ENCODE data around the gene AP4S1. TPM values are rescaled to one million over a fixed set of nuclear protein-coding genes. Genes with fewer than 3 reads are reported as not detected.
"Not testable (repeated sequence)": the region's sequence is repeated elsewhere in the genome, so short reads cannot be mapped to it uniquely, and the experiment has no call there.

Gene AP4S1
- total RNA-seq, 1 experiment from 2014 or later = 8.3 TPM

DNA sequence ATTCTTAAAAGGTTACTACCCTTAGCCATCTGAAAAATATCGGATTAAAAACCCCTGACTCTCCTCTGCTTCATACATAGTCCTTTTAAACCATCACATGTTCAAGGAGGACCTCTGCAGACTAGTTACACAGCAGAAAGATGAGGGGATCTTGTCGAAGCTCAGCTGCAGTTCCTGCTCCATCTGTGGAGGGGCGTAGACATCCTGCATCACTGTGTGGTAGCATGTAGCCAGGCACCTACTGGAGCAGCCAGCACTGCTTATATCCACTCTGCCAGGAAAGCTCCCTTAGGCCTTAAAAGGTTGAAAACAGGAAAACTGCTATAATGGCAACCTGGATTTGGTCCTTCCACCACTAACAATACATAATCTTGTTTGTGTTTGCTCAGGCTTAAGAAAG lies 58.3 kb downstream of the AP4S1 start:
- intact Hi-C loops (cut with micrococcal nuclease; ENCODE audit: unreplicated experiment) = loop anchor here (2.0 kb wide), 2 partner anchors 23 to 57 kb away; partner anchors contain the start of gene STRN3

DNA sequence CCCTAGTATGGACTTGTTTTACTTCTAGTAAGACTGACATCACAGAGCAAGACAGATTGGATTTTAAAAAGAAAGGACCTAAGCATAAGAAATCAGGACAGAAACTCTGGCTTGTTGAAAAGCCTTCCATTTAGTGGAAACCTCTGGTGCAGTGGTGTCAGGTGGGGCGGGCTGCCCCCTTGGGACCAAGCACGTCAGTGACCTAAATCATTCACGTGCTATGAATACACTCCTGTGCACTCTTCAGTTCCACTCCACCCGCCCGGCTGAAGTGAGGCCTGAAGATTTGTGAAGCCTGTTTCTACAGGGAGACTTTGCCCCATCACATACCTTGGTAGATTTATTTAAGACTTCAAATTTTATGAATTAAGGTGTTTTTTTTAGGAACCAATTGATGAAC lies 58.9 kb downstream of the AP4S1 start:
- no peak overlapping the region for H3K27ac Mint-ChIP-seq (ENCODE audit: unreplicated experiment)
- no peak overlapping the region for H3K4me3 Mint-ChIP-seq (ENCODE audit: low read depth, unreplicated experiment)
- DNase-seq = no peak
- CTCF ChIA-PET = no interaction called here
- no peaks in the 10 kb centered on the region for H3K4me1 Mint-ChIP-seq (ENCODE audit: low read depth, unreplicated experiment)
- no peaks in the 10 kb centered on the region for H3K9me3 Mint-ChIP-seq (ENCODE audit: low read depth, unreplicated experiment)
- intact Hi-C loops (cut with micrococcal nuclease; ENCODE audit: unreplicated experiment) = no loop called here
- BruUV-seq (replicated peaks) = no TSS peak
- TF ChIP-seq, protein P1, sequence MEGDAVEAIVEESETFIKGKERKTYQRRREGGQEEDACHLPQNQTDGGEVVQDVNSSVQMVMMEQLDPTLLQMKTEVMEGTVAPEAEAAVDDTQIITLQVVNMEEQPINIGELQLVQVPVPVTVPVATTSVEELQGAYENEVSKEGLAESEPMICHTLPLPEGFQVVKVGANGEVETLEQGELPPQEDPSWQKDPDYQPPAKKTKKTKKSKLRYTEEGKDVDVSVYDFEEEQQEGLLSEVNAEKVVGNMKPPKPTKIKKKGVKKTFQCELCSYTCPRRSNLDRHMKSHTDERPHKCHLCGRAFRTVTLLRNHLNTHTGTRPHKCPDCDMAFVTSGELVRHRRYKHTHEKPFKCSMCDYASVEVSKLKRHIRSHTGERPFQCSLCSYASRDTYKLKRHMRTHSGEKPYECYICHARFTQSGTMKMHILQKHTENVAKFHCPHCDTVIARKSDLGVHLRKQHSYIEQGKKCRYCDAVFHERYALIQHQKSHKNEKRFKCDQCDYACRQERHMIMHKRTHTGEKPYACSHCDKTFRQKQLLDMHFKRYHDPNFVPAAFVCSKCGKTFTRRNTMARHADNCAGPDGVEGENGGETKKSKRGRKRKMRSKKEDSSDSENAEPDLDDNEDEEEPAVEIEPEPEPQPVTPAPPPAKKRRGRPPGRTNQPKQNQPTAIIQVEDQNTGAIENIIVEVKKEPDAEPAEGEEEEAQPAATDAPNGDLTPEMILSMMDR (IDR thresholded peaks at IDR 0.05; ENCODE audit: unreplicated experiment) = no peak
- H3K27me3 Mint-ChIP-seq (ENCODE audit: unreplicated experiment) = no peaks in the 10 kb centered on the region
- no peaks in the 10 kb centered on the region for H3K36me3 Mint-ChIP-seq (ENCODE audit: insufficient read depth, unreplicated experiment)

More for the DNA sequence above, 58.3 kb downstream of the AP4S1 start:
- Mint-ChIP-seq H3K36me3 (ENCODE audit: insufficient read depth, unreplicated experiment) (no peaks in the 10 kb centered on the region), H3K4me1 (ENCODE audit: low read depth, unreplicated experiment) (no peaks in the 10 kb centered on the region), H3K9me3 (ENCODE audit: low read depth, unreplicated experiment) (no peaks in the 10 kb centered on the region), H3K27ac (ENCODE audit: unreplicated experiment) (no peak overlapping the region), H3K4me3 (ENCODE audit: low read depth, unreplicated experiment) (no peak overlapping the region), H3K27me3 (ENCODE audit: unreplicated experiment) (no peaks in the 10 kb centered on the region)
- no TSS peak for BruUV-seq (replicated peaks)
- no peak for DNase-seq
- CTCF ChIA-PET = interaction anchor here (0.7 kb wide), 1 partner anchor 449 kb away, joined by 7 read pairs; no protein-coding TSS in a partner anchor
- TF ChIP-seq, protein P1 (IDR thresholded peaks at IDR 0.05; ENCODE audit: unreplicated experiment) = no peak

DNA sequence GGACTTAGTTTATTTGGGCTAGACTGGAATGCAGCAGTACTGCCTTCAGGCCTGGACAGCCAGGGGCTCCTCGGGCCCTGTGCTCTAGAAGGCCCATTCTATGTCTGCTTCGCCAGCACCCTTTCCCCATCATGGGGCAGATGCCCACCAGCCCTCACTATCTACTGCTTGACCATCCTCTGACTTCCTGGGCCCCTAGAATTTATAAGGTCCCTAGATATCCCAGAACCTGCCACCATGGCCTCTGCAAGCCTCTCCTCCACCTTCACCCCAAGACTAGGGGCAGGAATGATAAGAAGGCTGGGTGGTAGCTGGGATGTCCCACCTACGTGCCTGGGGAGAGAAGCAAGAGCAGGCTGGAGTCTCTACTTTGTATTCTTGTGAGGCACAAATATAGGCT lies 59.6 kb downstream of the AP4S1 start:
- TF ChIP-seq, protein P1 (IDR thresholded peaks at IDR 0.05; ENCODE audit: unreplicated experiment) = no peak
- no peaks in the 10 kb centered on the region for H3K36me3 Mint-ChIP-seq (ENCODE audit: insufficient read depth, unreplicated experiment)
- H3K27me3 Mint-ChIP-seq (ENCODE audit: unreplicated experiment) = no peaks in the 10 kb centered on the region
- H3K27ac Mint-ChIP-seq (ENCODE audit: unreplicated experiment) = no peak overlapping the region
- BruUV-seq (replicated peaks) = no TSS peak
- no peaks in the 10 kb centered on the region for H3K4me1 Mint-ChIP-seq (ENCODE audit: low read depth, unreplicated experiment)
- CTCF ChIA-PET = no interaction called here
- no peak overlapping the region for H3K4me3 Mint-ChIP-seq (ENCODE audit: low read depth, unreplicated experiment)
- H3K9me3 Mint-ChIP-seq (ENCODE audit: low read depth, unreplicated experiment) = no peaks in the 10 kb centered on the region
- DNase-seq = no peak
- intact Hi-C loops (cut with micrococcal nuclease; ENCODE audit: unreplicated experiment) = no loop called here

DNA sequence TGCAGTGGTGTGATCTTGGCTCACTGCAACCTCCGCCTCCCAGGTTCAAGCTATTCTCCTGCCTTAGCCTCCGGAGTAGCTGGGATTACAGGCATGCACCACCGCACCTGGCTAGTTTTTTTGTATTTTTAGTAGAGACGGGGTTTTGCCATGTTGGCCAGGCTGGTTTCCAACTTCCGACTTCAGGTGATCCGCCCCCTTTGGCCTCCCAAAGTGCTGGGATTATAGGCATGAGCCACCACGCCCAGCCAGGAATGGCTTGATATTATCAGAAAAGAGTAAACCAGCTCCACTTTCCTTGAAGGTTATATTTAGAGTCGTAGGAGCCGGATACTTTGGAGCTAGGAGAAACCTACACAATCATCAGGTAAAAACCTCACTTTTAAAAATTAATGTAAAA lies 61.0 kb downstream of the AP4S1 start:
- H3K4me3 Mint-ChIP-seq (ENCODE audit: low read depth, unreplicated experiment); BruUV-seq (replicated peaks); DNase-seq; H3K27ac Mint-ChIP-seq (ENCODE audit: unreplicated experiment); H3K27me3 Mint-ChIP-seq (ENCODE audit: unreplicated experiment); H3K9me3 Mint-ChIP-seq (ENCODE audit: low read depth, unreplicated experiment); intact Hi-C loops (cut with micrococcal nuclease; ENCODE audit: unreplicated experiment); H3K36me3 Mint-ChIP-seq (ENCODE audit: insufficient read depth, unreplicated experiment): not testable (repeated sequence)
- peaks cover 12% of the 10 kb centered on the region for H3K4me1 Mint-ChIP-seq (ENCODE audit: low read depth, unreplicated experiment)
- CTCF ChIA-PET = interaction anchor here (0.6 kb wide), 1 partner anchor 924 kb away, joined by 3 read pairs; no protein-coding TSS in a partner anchor
